SK-N-MC (cell line): ENCODE results near the gene ZNF638.

Experiments used
- EZH2 ChIP-seq: fragments of 200-600 bp; sonication (generic); IDR thresholded peaks from one replicate; pipeline ENCODE4 v1.6.1; 2017; ENCODE audit warnings: antibody characterized with exemption
- FOXP2 ChIP-seq: optimal IDR thresholded peaks from 2 replicates; pipeline ENCODE3; 2011; ENCODE audit warnings: mild to moderate bottlenecking, moderate library complexity; ENCODE audit not compliant: insufficient read depth; ENCODE audit errors: extremely low read length, control extremely low read depth
- POLR2AphosphoS5 ChIP-seq: IDR thresholded peaks from 2 replicates; pipeline ENCODE4 v1.6.1; 2012; ENCODE audit warnings: mild to moderate bottlenecking, low read depth, low read length, borderline replicate concordance

GRCh38 chr2:71379086-71379485 lies 47.5 kb downstream of the ZNF638 start:
- TF ChIP-seq EZH2, result no peak
- TF ChIP-seq FOXP2, result no peak
- no peak for TF ChIP-seq POLR2AphosphoS5
